GM20431 (cell line): ENCODE data around the gene ABCF2.

Experiments used
- in situ Hi-C: fragments of 300-500 bp; cut with MseI, MboI; formaldehyde crosslinking; loops from one replicate; pipeline ENCODE4 v1.15.0; 2020; ENCODE audit warnings: low sequenced_read_pairs; ENCODE audit not compliant: unreplicated experiment

ABCF2 gene

DNA sequence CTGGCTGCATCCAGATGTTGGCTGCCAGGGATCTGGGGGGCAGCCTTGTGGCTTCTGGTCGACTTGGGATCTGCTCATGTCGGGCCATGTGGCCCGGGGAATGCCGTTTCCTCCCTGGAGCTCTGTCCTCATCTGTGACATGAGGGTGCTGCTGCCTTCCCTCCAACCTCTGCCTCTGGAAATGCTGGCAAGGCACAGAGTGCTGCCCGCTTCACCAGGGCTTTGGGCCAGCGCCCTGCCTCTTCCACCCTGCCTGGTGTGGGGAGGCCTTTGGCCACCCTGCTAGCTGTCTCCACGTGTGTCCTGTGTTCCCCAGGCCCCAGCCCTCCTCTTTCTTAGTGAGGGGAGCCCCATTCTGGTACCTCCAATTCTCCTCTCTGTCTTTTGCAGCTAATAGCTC lies 27.3 kb upstream of the ABCF2 start:
- in situ Hi-C loops: no loop called here

DNA sequence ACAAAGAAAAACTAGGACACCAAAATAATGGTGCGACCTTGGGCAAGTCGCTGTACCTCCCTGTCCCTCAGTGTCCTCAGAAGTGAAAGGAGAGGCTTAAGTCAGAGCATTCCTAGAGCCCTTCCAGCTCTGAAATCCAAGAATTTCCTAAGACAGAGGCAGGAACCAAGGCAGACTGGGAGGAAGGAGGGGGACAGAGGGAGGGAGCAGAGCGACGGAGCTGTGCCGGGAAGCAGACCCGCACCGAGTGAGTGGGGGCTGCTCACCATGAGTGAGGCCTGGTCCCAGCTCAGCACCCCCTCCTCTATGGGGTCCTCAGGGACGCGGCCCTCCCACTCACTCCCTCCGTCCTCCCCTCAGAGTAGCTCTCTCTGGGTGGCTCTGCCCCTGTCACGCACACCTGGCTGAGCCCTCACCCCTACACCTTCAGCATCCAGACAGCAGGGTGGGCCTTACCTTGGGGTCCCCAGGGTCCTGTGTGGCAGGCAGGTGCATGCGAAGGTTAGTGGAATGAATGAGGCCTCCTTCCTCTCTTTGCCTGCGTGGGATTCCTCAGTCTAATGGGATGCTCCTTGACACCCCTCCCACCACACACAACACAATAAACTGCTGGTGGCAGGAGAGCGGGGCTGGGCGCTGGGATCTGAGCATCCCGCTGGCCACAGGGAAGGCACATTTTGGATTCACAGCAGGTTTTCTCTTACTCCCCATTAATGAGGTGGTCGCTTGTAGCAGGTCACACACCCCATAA lies 26.1 kb upstream of the ABCF2 start:
- in situ Hi-C loops: no loop called here

DNA sequence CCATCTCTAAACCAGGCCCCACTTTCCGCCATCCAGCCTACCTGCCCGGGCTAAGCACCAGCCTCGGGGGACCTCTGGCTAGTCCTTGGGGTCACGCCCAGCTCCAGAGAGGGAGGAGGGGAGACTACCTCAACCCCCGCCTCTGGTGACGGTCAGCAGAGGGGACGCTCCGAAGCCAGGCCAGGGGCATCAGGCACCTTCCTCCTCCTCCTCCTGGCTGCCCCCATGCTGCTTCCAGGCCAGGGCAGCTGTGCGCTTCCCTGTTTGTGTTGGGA lies 25.5 kb upstream of the ABCF2 start:
- in situ Hi-C loops: no loop called here

DNA sequence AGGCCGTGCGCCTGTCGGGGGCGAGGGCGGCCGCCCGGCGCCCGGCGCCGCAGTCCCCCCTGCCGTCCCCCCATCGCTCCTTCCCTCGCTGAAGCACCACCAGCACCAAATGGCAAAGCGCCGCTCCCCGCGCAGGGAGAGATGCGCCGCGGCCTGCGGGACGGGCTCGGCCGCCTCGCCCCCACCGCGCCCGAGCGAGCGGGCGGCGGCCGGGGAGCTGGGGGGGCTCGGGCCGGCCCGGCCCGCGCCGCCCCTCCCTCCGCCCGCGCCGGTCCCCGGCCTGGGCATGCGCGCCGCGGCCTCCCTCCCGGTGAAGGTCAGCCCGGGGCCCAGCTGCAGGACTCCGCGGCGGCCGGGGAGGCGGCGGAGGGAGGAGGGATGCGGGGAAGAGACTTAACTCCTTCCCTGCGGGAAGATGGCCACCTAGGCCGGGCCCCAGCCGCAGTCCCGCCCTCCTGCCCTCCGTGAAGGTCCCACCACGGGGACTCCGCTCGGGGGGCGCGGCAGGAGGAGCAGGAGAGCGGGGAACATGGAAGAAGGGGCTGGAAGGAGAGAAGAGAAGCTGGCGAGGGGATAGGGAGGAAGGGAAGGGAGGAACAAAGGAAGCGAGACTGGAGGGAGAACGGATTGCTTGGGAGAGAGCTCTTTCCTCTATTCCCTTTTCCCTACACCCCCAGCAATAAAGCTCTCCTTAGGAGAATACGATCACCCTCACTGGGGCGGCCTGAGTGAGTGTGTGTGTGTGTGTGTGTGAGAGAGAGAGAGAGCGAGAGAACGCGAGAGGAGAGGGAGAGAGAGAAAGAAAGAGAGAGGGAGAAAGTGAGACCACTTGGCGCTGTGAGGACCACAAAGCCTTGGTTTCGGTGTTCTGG lies 24.9 kb upstream of the ABCF2 start:
- in situ Hi-C loops: no loop called here

DNA sequence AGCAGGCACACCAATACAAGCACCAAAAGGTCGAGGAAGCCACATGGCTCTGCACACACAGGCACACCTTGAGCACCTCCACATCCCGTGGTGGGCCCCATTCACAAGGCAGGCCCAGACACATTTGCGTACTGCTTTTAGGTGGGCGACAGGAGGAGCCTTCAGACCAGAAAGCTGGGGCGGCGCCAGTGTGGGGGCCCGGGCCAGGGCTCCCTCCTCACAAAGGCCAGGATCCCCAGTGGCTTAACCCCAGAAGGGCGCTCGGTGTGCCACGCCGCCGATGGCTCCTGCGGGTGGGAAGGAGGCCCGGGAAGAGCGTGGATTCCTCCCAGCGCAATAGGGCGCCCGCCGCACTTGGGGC lies 24.3 kb upstream of the ABCF2 start:
- in situ Hi-C loops: no loop called here

DNA sequence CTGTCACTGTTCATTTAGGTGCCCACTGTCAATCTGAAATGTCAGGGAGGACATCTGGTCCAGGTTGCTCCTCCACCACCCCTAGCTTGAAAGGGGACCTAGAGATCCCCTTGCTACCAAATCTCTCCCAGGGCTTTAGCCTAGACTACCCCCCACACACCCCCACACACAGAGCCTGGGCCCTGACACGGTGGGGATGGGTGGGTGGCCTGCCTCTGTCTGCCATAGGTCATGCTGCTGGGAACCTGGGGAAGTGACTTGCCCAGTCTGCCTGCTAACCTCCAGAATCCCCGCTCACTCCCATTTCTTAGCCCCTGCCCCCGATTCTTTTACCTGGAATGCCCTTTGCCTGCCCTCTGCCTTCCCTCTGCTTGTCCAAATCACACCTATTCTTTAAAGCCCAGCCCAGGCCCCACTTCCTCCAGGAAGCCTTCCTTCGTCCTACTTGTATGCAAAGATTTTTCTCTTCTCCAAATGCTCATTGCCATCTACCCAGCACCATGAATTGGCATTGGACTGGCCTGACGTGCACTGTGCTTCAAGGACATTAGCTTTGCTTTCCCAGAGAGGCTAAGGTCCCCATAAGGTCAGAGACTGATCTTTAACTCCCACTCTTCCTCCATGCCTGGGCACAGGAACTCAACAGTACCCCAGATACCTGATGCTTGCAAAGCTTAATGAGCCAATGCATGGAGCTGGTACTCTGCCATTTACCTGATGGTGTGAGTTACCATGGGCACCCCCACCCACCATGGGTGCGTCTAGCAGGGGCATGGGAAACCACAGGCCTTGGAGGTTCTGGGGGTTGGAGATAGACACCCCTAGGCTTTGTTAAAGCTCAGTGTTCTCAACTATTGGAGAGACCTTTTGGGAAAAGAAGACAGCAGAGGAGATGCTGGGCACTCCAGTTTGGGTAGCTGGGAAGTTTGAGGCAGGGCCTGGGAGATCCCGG lies 23.5 kb upstream of the ABCF2 start:
- in situ Hi-C loops: no loop called here

DNA sequence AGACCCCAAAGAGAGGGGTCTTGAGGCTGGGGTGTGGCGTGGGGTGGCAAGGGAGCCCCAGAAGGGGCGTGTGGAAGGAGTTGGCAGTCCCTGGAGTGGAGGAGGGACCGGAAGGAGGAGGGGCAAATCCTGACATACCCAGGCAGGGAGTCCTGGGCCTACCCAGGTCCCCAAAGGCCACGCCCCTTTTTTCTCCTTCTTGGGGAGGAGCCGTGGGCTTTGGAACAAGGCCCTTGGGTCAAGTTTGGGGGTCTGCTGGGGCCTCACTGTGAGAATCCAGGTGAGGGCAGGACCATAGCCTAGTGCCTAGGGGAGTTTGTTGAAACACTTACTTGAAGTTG lies 22.7 kb upstream of the ABCF2 start:
- in situ Hi-C loops: no loop called here

DNA sequence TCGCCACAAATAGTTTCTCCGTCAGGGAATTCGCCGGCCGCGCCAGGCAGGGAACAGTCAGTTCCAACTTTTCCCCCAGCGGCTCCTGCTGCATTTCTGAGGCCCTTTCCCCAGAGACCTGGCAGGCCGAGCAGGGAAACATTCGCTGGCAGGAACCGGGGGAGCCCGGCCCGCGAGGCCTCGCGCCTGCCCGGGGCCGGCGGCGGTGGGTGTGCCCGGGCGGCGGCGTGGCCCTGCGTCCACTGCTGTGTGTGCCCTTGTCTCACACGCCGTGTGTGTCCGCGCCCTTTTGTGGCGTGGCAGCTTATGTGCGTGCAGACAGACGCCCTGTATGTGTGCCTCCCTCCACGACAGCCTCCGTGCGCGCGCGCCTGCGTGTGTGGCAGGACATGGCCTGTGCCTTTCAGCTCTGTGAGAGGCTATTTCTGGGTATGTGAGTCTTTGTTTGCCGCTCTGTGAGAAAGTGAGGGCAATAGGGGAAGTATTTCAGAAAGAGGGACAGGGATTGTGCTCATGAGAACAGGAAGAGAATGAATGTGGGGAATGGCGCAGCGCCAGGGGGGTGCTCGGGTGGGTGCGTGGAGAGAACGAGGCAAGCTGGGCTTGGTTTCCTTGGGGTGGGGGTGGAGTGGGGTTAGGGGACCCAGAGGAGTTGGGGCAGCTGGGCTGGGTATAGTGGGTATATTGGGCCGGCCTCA lies 22.2 kb upstream of the ABCF2 start:
- in situ Hi-C loops: no loop called here

DNA sequence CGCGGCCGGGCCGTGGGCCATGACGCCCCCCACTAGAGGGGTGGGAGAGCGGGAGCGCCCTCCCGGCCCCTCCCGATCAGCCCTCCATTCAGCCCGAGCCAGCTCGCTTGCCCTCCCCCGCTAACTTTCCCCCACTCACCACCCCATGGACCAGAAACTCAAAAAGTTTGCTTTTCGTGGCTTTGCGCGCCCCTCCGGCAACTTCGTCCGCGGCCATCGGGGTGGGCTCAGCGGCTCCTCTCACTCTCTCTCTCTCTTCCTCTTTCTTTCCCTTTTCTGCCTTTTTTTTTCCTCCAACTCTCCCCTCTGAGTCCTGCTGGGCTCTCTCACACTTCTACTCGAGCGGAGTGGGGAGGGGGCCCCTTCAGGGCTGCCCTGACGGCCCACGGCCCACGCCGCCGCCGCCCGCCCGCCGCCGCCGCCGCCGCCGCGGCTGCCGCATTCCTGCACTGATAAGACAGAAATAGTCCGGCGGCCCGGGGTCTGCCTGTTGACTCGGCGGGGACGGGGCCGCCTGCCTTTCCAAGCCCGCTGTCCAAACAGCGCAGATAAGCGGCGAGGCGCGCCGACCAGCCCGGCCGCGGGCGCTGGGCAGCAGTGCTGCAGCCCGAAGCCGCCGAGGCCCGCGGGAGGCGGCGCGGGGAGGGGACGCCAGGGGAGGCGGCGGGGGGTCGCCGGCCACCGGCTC lies 21.5 kb upstream of the ABCF2 start, which contains the start of gene SMARCD3:
Gene SMARCD3, minus strand, starts transcription at position 349 of the 688 bp plus-strand sequence. Its CDS starts 132 bp downstream, at position 217.
- in situ Hi-C loops: no loop called here

DNA sequence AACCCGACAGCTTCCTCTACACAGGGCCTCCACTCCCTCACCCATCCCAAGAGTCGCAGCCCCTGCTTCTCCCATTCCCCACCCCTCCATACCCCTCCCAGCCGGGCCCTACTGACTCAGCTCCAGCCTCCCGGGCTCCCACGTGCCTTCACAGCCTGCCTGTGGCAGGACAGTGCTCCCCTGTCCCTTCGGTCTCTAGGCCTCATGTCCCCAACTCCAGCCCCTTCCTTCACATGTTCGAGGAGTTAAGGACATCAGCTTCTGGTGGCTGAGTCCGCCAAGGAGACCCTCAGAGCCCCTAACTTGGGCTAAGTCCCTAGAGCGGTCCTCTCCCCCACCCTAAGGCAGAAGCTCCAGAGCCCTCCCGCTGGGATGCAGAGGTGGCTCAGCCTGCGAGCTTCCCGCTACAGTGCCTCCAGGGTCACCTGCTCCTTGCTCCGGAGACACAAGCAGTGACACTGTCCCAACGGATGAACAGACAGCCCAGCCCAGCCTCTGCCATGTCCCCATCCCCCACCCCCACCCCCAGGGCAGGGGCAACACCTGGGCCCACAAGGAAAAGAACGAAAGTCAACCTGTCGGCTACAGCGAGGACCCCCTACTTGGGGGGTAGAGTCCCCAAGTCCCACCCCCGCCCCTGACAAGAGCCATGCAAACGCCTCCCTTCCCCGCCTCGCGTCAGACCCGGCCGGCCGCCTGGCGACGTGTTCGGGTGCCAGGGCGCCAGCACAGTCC lies 20.8 kb upstream of the ABCF2 start:
- in situ Hi-C loops: no loop called here

DNA sequence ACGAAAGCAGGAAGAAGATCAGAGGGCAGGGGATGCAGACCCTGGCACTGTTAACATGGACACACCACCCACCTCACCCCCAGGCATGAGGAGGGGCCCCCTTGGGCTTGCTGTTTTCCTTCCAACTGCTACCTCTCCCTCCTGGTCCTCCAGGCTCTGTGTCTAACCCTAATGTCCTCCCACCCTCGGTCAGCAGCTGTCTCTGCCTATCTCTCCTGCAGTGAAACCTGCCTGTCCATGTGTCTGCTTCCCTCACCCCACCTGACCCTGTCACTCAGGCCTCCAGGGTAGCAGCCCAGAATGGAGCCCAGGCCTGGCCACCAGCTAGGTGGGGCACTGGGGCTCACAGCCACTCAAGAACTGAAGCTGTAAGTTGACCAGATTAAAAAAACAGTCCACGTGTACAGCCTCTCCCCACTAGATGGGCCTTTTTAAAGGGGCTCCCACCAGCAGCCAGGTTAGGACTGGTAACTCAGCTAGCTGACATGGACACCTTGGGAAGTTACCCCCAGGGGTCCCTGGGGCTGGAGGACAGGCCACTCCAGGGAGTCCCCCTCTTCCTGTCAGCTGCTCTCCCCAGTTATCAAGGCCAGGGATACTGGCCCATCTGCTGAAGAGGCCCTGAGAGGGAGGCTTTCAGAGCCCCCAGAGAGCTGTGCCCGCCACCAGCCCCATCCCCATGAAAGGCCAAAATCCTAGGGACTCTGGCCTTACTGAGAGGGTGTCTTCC lies 20.0 kb upstream of the ABCF2 start:
- in situ Hi-C loops: no loop called here

DNA sequence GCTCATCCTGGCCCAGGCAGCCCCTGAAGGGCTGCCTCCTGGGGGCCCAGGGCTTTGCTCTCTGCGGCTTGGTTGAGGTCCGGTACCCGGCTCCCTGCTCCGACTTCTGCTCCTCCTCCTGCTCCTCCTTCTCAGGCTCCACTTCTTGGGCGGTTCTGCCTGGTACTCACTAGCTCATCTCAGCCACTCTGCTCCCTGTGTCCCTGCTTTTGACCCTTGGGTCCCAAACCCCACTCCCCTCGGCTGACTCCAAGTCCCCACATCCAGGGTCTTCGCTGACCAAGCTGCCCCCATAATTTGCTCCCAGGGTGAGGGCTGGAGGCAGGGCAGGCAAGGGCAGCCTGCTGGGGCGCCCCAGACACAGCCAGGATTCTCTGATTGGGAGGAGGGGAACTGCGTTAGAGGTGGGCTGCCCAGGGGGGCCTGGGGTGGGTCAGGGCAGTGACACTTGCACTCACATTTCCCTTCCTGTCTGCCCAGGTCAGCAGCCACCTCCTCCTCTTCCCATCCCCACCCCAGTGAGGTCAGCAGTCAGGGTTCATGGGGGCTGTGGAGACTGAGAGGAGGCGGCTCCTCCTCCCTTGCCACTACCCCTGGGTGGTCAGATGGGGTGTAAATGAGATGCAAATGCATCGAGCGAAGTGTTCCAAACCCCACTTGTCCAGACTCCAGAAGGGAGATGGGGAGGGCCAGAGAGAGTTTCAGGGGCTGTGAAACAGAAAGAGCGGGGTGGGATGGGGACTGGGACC lies 19.3 kb upstream of the ABCF2 start:
- in situ Hi-C loops: no loop called here

DNA sequence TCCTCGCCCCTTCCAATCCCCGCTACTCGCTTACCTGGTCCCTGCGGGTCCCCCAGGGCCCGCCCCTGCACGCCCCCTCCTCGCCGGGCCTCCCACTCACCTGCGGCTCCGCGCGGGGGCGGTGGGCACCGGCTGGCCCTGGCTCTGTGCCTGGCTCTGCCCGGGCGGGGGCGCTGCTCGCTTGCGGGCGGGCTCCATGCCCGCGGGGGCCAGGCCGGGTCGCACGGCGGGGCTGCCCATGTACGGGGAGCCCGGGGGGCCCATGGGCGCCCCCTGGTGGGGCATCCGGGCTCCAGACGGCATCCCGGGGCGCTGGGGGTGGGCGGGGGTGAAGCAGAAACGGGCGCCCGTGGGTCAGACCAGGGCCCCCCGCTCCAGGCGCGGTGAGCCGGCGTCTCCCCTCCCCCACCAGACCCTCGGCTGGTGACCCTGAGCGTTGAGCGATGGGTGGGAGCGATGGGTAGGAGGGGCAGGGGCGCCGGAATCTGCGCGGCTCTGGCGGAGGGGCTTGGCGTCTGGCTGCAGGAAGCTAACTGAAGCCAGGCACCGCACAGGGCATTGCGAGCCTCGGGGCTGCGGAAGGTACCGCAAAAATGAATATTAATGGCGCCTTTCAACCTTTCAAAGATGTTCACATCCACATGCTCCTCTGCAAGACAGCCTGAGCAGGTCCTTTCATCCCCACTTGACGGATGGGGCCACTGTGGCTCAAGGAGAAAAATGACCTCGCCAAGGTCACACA lies 18.5 kb upstream of the ABCF2 start:
- in situ Hi-C loops: no loop called here

DNA sequence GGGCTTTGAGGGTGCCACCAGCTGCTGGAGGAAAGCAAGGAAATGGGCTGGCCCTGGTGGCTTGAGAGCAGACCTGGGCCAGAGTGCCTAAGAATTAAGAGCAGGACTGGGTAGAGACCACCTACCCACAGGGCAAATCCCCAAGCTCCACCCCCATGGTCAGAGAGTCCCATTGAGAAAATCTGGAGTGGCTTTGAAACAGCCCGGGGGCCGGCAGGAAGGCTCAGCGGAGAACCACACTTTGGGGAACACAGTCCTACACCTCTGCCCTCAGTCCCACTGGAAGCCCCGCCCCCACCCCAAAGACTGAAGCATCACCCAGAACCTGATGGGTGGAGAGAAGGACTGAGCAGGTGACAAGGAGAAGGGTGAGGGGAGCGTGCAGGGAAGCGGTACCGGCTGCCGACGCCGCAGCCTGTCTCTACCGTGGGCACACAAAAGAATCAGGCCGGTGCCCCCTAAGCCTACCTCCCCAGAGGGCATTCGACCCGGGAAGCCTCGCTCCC lies 17.9 kb upstream of the ABCF2 start:
- in situ Hi-C loops: no loop called here

DNA sequence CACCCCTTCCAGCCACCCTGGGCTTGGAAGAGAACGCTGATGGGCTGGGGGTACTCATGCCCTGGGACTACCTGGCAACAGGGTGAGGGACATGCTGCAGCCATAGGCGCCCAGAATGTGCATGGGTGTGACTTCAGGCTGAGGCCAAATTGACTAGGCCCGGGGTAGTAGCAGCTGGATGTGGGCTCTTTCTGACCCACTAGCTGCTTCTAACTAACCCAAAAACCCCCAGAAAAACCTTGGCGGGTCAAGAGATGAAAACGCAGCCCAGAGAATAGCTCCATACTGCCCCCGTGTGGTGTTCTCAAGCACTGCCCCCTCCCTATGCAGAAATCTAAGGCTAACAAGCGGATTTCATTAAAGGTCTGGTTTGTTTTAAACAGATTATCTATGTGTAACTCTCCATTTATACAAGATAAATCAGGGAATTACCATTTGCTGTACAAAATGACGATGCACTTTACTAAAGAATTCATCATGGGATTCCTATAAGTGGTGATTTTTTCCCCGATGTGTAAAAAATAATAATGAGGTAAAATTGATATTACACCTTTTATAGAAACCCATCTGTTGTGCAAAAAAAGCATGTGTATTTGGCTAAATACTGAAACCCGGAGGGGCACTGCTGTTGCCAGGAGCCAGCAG lies 17.3 kb upstream of the ABCF2 start:
- in situ Hi-C loops: no loop called here
